SK-N-SH (cell line): Measurements from ENCODE around the gene MARS1. TPM values are rescaled to one million over a fixed set of nuclear protein-coding genes. Genes with fewer than 3 reads are reported as not detected.

Experiments
- CTCF ChIA-PET: fragments of 300-600, 350-600 bp; formaldehyde crosslinking; extraction: SDS; loops from one replicate; lab custom pipeline; 2021; lab: Yijun Ruan, JAX
- POLR2A ChIA-PET: fragments of 350-600 bp; sonication (Branson Sonifier 250); formaldehyde crosslinking; extraction: SDS; loops from one replicate; lab custom pipeline; 2020; ENCODE audit warnings: antibody characterized with exemption, inconsistent platforms; lab: Yijun Ruan, JAX
- DNase-seq: peaks from one replicate; pipeline ENCODE4 v3.0.0; 2012
- H2AFZ ChIP-seq: fragments of 200-600 bp; sonication (generic); 2 replicates; pipeline ENCODE4 v1.8.1; 2016; ENCODE audit warnings: antibody characterized with exemption, mild to moderate bottlenecking, low read depth
- H3F3A ChIP-seq: fragments of 200-600 bp; sonication (generic); replicated peaks from 2 replicates; pipeline ENCODE3; 2016; ENCODE audit warnings: antibody characterized with exemption, mild to moderate bottlenecking; ENCODE audit not compliant: insufficient read depth
- H3K27ac ChIP-seq, 2 experiments: fragments of 200-500 bp in 1 of 2; fragments of 200-600 bp in 1 of 2; sonication (Bioruptor generic) in 1 of 2; sonication (generic), shearing (Covaris generic) in 1 of 2; 2 replicates each; pipeline versions ENCODE4 v1.5.1 to v1.6.1; 2014 to 2016; ENCODE audit warnings: low read depth in 2 of 2, inconsistent platforms in 1 of 2, low read length in 1 of 2, mild to moderate bottlenecking in 1 of 2, mixed read lengths in 1 of 2
- H3K27me3 ChIP-seq: fragments of 200-600 bp; sonication (generic), shearing (Covaris generic); 2 replicates; pipeline ENCODE4 v1.6.1; 2016; ENCODE audit warnings: mixed run types; ENCODE audit not compliant: insufficient read depth
- H3K36me3 ChIP-seq, 2 experiments: fragments of 200-500 bp in 1 of 2; fragments of 200-600 bp in 1 of 2; sonication (Bioruptor generic) in 1 of 2; sonication (generic) in 1 of 2; replicated peaks in 1 of 2; 2 replicates each; pipeline versions ENCODE3 to v1.5.1; 2014 to 2016; ENCODE audit warnings: low read length in 1 of 2, mild to moderate bottlenecking in 1 of 2; ENCODE audit not compliant: insufficient read depth in 2 of 2, control insufficient read depth in 1 of 2
- H3K4me1 ChIP-seq, 2 experiments: fragments of 200-500 bp in 1 of 2; fragments of 200-600 bp in 1 of 2; sonication (Bioruptor generic) in 1 of 2; sonication (generic), shearing (Covaris generic) in 1 of 2; 2 replicates each; pipeline versions ENCODE4 v1.5.1 to v1.6.1; 2014 to 2016; ENCODE audit warnings: low read depth in 1 of 2, low read length in 1 of 2, mixed run types in 1 of 2; ENCODE audit not compliant: insufficient read depth in 2 of 2, control insufficient read depth in 1 of 2
- H3K4me2 ChIP-seq: fragments of 200-600 bp; sonication (generic), shearing (Covaris generic); 2 replicates; pipeline ENCODE4 v1.6.1; 2017; ENCODE audit warnings: mixed run types
- H3K4me3 ChIP-seq, 2 experiments: fragments of 200-500 bp in 1 of 2; fragments of 200-600 bp in 1 of 2; sonication (Bioruptor generic) in 1 of 2; sonication (generic), shearing (Covaris generic) in 1 of 2; 2 replicates each; pipeline versions ENCODE4 v1.5.1 to v1.8.1; 2014 to 2016; ENCODE audit warnings: low read depth in 2 of 2, inconsistent platforms in 1 of 2, low read length in 1 of 2, mild to moderate bottlenecking in 1 of 2, mixed read lengths in 1 of 2, moderate library complexity in 1 of 2
- H3K79me2 ChIP-seq: fragments of 200-600 bp; sonication (generic); 2 replicates; pipeline ENCODE4 v1.8.1; 2017; ENCODE audit warnings: mild to moderate bottlenecking; ENCODE audit not compliant: insufficient read depth
- H3K9ac ChIP-seq: fragments of 200-600 bp; sonication (generic); 2 replicates; pipeline ENCODE4 v1.6.1; 2017; ENCODE audit warnings: mixed run types
- H3K9me2 ChIP-seq: fragments of 200-600 bp; sonication (generic); 2 replicates; pipeline ENCODE4 v1.6.1; 2017; ENCODE audit warnings: mixed run types
- H3K9me3 ChIP-seq: fragments of 200-600 bp; sonication (generic); 2 replicates; pipeline ENCODE4 v1.6.1; 2017; ENCODE audit warnings: mixed run types, mild to moderate bottlenecking, moderate library complexity
- H4K20me1 ChIP-seq: fragments of 200-600 bp; sonication (generic); 2 replicates; pipeline ENCODE4 v1.6.1; 2017; ENCODE audit warnings: mild to moderate bottlenecking, mixed run types; ENCODE audit not compliant: insufficient read depth
- ELF1 ChIP-seq: IDR thresholded peaks from 2 replicates; pipeline ENCODE4 v1.4.0; 2012
- EP300 ChIP-seq, 2 experiments: IDR thresholded peaks; 2 replicates each; pipeline versions ENCODE4 v1.4.0 to v1.6.1; 2012; ENCODE audit warnings: borderline replicate concordance in 1 of 2, low read depth in 1 of 2, low read length in 1 of 2
- FOSL2 ChIP-seq: IDR thresholded peaks from 2 replicates; pipeline ENCODE4 v1.4.0; 2012; ENCODE audit warnings: low read depth, mild to moderate bottlenecking, moderate library complexity, borderline replicate concordance
- FOXJ3 ChIP-seq: sonication (generic); formaldehyde crosslinking; IDR thresholded peaks from 2 replicates; pipeline ENCODE4 v1.5.1; 2020; ENCODE audit warnings: mild to moderate bottlenecking, missing genetic modification reagents
- GABPA ChIP-seq: IDR thresholded peaks from 2 replicates; pipeline ENCODE4 v1.4.0; 2012; ENCODE audit warnings: low read depth, mild to moderate bottlenecking
- GATA2 ChIP-seq: sonication (generic); formaldehyde crosslinking; IDR thresholded peaks from 2 replicates; pipeline ENCODE4 v1.5.0; 2020; ENCODE audit warnings: mild to moderate bottlenecking, missing genetic modification reagents
- MAX ChIP-seq: IDR thresholded peaks from 2 replicates; pipeline ENCODE4 v1.4.0; 2012; ENCODE audit warnings: low read depth
- MEF2A ChIP-seq: IDR thresholded peaks from 2 replicates; pipeline ENCODE4 v1.4.0; 2012; ENCODE audit warnings: low read depth, borderline replicate concordance
- NRF1 ChIP-seq: IDR thresholded peaks from 2 replicates; pipeline ENCODE4 v1.6.1; 2012; ENCODE audit warnings: low read depth, mild to moderate bottlenecking, low read length
- RCOR1 ChIP-seq: fragments of 150-350 bp; IDR thresholded peaks from 2 replicates; pipeline ENCODE4 v1.6.1; 2017; ENCODE audit warnings: antibody characterized with exemption, low read length
- REST ChIP-seq: IDR thresholded peaks from 2 replicates; pipeline ENCODE4 v1.6.1; 2012; ENCODE audit warnings: mild to moderate bottlenecking, low read depth, low read length, moderate library complexity
- SIN3A ChIP-seq: IDR thresholded peaks from 2 replicates; pipeline ENCODE4 v1.6.1; 2012; ENCODE audit warnings: low read depth, mild to moderate bottlenecking, low read length, moderate library complexity, borderline replicate concordance
- USF1 ChIP-seq: IDR thresholded peaks from 2 replicates; pipeline ENCODE4 v1.4.0; 2012; ENCODE audit warnings: low read depth, borderline replicate concordance
- WGBS: methylation state at CpG from one replicate; pipeline ENCODE4 v1.1.6; 2017; ENCODE audit warnings: low lambda C conversion rate; 5-methylcytosine and 5-hydroxymethylcytosine counted together
- polyA plus RNA-seq, 3 experiments: library from polyadenylated mRNA; depleted of rRNA; stranded (reverse); fragments of >200 nt; gene quantifications; 2 replicates each; pipeline ENCODE4 v1.2.3, GENCODE V29; 2012

Gene MARS1
- polyA plus RNA-seq, 1 of the 3 experiments (the other 2 are of a cell fraction): 158 TPM

GRCh38 chr12:57518176-57518919 is 30.5 kb downstream of the MARS1 start:
- H3K79me2 ChIP-seq: peaks cover 40% of the 10 kb centered on the region
- peak overlapping the region; percentile 72 to 94 for H3K4me3 ChIP-seq
- H3K27me3 ChIP-seq: no peaks in the 10 kb centered on the region
- no peak for DNase-seq
- H3K27ac ChIP-seq: peak overlapping the region in 1 of 2 experiments; percentile 98; a peak in 1 of 4 replicates
- H3K4me1 ChIP-seq: peaks cover 28 to 35% of the 10 kb centered on the region in 2 experiments
- TF ChIP-seq USF1 (no peak), EP300 (IDR thresholded peaks at IDR 0.05; ENCODE audit: borderline replicate concordance in 1 of 2, low read depth in 1 of 2, low read length in 1 of 2) (no peak), REST (no peak), RCOR1 (no peak), GATA2 (CRISPR knock-in tag) (no peak), FOXJ3 (CRISPR knock-in tag) (no peak), SIN3A (no peak), FOSL2 (no peak), NRF1 (no peak), MAX (no peak), MEF2A (no peak), ELF1 (no peak), GABPA (no peak)
- peaks cover 43 to 49% of the 10 kb centered on the region in 2 experiments for H3K36me3 ChIP-seq
- peak overlapping the region; percentile 98; the same call in 1 of the 2 replicates for H3K9ac ChIP-seq
- no peaks in the 10 kb centered on the region for H3K9me3 ChIP-seq
- POLR2A ChIA-PET: interaction anchor here (0.6 to 1.1 kb wide), 2 partner anchors 16 to 1172 kb away, joined by 3 read pairs; no protein-coding TSS in a partner anchor
- H3K9me2 ChIP-seq: no peaks in the 10 kb centered on the region
- H4K20me1 ChIP-seq: peaks cover 41% of the 10 kb centered on the region
- H2AFZ ChIP-seq: no peak overlapping the region
- CTCF ChIA-PET: interaction anchor here (1.4 kb wide), 2 partner anchors 19 to 59 kb away, joined by 3 read pairs; partner anchors contain the start of gene GLI1
- peak overlapping the region; percentile 92 for H3K4me2 ChIP-seq
- H3F3A ChIP-seq: peaks cover 57% of the 10 kb centered on the region
- whole genome bisulfite sequencing: 92% methylated on average over 8 of the region's 8 CpGs
